Hematopoietic multipotent progenitor cell treated with erythropoietin and hydrocortisone succinate and interleukin-3 and kit ligand, for 17 days (in vitro differentiated cells): Measurements from ENCODE around the gene TTC19.

ENCODE experiments used
- DNase-seq: peaks from one replicate; pipeline ENCODE4 v3.0.0-alpha.2; 2015; ENCODE audit warnings: low spot score

TTC19 gene

GRCh38 chr17:15999141-15999973 is at the start of gene TTC19, which contains the start of gene ZSWIM7:
Gene TTC19 (plus strand): TSS chr17:15999824. CDS start chr17:15999849, 25 bp downstream.
Gene ZSWIM7 (minus strand): TSS chr17:15999704. CDS start chr17:15999594, 110 bp downstream.
- DNase-seq = peak; percentile 88

DNA sequence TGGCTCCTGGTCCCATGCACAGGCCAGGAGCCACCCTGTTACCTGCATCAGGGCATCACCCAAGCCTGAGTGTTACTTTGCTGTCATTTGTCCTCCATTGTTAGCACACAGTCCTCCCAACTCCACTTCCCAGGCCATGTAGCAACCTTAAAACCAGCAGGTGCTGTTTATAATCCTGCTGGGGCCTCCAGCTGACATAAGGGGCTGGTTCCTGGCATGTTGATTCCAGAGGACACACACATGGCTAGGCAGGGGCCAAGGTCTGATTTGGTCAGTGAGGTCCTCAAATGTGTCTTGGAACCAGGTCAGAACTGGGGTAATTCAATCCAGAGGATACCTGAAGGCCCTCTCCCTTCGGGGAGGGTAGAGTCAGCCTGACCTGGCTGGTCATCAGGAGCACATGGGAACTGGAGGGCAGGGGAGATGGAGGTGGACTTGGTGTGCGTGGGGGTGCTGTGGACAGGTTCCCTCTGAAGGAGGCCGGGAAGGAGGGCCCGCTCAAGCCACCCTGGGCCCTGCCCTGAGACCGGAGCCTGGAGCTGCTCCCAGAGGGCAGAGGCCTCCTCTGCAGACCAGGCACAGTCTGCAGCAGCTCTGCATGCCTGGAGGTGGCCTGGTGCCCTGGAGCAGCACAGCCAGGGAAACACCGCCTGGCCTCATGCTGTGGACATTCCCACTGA is 48.1 kb upstream of the TTC19 start:
- DNase-seq = no peak

- no peak for DNase-seq
Measured at GRCh38 chr17:15952048-15952532, 47.5 kb upstream of the TTC19 start.

GRCh38 chr17:15952916-15953790 is 46.5 kb upstream of the TTC19 start:
- DNase-seq = no peak

DNA sequence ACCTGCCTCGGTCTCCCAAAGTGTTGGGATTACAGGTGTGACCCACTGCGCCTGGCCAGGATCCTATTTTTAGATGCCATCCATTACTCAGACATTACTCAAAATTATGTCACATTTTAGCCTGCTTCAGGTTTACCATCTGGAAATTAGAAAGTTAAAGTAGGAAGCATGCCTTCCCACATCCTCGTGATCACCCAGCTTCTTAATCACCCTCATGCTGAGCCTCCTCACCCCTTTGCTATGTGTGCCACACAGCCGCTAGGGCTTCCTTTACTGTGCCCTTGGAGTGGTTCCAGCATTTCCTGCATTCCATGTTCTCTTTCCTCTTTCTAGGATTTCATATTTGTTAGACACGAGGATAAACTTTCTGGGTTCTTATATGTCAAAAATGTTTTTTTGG is 45.4 kb upstream of the TTC19 start:
- DNase-seq = no peak

DNA sequence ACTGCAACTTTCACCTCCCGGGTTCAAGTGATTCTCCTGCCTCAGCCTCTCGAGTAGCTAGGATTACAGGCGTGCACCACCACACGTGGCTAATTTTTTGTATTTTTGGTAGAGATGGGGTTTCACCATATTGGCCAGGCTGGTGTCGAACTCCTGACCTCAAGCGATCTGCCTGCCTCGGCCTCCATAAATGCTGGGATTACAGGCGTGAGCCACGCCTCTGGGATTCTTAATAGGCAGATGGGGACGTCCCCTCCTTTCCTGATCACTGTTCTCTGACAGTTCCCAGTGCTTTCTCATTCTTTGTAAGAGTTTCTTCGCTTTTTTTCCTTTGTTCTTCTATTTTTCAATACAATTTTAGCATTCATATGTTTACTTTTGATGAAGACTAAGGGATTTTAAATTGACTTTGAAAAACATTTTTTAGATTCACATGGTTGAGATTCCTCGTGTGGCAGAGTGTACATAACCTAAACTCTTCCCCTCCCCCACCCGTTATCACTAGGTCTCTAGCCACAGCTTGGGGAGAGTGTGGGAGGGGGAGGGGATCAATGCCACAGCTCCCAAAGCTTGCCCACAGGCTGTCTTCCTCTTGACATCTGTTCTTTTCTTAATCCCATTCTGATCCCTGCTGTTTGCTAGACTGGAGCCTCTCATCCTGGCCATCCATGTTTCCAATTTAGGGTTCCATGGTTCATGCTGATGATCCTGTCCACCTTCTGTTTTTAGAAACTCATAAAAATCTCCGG is 43.7 kb upstream of the TTC19 start:
- DNase-seq = no peak

- peak; percentile 53 for DNase-seq
Measured at GRCh38 chr17:15957206-15957605, 42.4 kb upstream of the TTC19 start.

GRCh38 chr17:15957608-15958307 is 41.9 kb upstream of the TTC19 start:
- DNase-seq = no peak

DNA sequence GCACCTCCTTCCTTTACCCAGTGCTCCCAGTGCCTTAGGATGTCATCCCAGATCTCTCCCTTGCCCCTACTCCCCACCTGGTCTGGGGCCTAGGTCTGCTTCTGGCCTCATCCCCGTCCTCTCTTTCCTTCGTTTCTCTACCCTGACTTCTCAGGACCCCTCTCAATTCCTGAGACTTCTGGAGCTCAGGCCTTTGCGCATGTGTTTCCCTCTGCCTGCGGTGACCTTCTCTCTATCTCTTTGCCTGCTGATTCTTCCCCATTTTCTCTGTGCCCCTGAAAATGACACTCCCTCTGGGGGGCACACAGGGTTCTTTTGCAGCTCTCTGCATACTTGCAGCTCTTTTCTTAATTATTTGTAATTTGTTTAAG is 41.2 kb upstream of the TTC19 start:
- no peak for DNase-seq

DNA sequence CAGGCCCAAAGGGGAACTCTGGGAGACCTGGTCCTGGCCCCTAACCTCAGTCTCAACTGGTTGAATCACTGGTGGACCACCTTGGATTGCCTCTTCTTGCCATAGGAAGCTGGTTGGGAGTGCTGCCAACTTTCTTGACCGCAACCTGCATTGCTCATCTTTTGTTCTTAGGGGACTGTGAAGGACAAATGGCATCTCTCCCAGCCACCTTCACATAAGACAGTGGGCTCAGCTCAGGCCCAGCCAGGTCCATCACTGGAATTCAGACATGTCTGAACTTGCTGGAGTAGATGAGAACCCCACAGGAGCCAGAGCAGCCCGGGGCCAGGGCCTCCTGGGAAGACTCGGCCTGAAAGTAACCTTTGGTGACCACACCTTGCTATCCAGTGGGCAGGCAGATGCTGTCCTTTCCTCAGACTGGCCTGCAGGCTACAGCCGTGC is 35.9 kb upstream of the TTC19 start:
- no peak for DNase-seq

GRCh38 chr17:15965528-15965927 is 34.1 kb upstream of the TTC19 start:
- no peak for DNase-seq

DNA sequence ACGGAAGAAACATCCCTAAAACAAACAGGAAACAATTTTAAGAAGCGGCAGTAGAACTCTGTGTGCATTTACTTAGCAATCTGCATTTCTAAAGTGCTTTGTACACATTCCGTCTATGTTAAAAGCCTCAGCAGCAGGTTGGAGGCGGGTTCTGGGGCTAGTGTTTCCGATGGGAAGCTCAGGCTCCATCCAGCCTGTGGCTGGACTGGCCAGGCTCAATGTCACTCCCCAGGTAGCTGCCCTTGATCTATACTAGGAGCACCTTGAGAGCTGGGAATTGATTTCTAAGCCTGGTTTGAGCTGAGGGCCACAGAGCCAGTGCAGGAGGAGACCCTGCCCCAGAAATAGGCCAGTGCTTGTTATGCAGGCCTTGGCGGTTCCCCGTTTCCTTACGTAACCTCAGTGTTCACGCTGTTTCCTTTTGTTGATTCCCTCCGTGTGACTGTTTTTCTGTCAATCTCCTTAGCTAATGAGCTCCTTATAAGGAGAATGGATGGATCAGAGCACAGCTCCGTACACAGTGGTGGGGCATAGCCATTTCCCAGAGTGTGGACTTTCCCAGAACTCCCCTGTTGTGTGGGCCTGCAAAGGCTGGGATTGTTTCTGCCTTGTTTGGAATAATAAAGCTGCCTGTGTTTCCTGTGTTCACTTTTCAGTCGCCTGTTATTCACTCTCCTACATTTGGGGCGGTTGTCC is 33.3 kb upstream of the TTC19 start:
- DNase-seq = no peak

DNA sequence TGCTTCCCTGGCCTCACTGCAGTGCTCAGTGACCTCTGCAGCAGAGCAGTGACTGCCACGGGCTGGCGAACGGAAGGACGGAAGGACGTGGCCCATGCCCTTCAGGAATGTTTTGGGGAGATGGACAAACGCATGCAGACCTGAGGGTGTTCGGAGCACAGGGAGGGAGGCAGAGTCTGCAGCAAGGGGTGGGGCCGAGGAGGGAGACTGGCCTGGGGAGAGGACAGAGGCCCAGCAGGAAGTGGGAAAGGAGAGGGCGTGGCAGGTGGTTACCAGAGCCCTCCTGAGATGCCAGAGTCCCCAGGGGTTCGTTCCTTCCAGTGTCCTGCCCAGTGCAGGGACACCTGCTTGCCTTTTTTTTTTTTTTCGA is 32.8 kb upstream of the TTC19 start:
- DNase-seq = no peak

GRCh38 chr17:15967706-15968399 is 31.8 kb upstream of the TTC19 start:
- no peak for DNase-seq

- no peak for DNase-seq
Measured at GRCh38 chr17:15969463-15969862, 30.2 kb upstream of the TTC19 start.

GRCh38 chr17:15970500-15970899 is 29.1 kb upstream of the TTC19 start:
- no peak for DNase-seq

DNA sequence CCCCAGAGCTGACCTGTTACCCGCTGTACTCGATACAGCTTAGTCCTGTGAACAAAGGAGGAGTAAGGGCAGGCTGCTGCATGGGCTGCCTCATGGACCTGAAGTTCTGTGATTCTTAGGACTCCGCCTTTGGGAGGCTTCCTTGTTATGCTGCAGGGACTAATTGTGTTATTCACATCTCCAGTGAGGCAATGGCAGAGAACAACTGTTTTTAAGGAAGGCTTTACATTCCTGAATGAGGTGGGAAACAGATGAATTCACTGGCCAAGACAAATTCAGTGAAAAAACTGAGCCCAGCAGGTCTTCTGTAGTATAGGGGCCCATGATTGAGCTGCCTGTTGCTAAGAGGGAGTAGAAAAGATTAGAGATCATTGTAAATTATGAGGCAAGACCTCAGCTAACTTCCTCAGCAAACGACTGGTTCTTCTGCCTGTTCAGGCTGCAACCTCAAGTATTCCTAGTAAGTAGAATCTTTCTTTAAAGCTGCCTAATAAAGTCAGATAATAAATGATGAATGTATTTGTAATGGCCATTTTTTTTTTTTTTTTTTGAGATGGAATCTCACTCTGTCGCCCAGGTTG is 28.4 kb upstream of the TTC19 start:
- no peak for DNase-seq

- no peak for DNase-seq
Measured at GRCh38 chr17:15971882-15972281, 27.7 kb upstream of the TTC19 start.

DNA sequence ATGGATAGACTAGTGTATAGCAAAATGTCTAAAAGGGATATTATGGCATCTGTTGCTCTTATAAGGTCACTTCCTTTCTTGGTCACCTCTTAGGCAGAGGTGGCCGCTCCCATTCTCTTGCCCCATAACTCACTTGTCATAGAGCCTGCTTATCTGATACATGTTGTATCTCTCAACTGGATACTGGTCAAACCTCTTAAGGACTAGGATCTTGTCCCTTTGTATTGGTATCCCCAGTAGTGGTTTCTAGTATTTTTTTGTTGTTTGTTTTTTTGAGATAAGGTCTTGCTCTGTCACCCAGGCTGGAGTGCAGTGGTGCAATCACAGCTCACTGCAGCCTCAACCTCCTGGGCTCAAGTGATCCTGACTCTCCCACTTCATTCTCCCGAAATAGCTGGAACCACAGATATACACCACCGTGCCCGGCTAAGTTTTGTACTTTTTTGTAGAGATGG is 27.1 kb upstream of the TTC19 start:
- DNase-seq = no peak
